H9 (cell line): Measurements from ENCODE around the gene CBLB. TPM values are rescaled to one million over a fixed set of nuclear protein-coding genes. Genes with fewer than 3 reads are reported as not detected.

ENCODE experiments used
- DNase-seq: peaks from one replicate; pipeline ENCODE4 v3.0.0-alpha.2; 2017
- H2AFZ ChIP-seq: one replicate; pipeline ENCODE4 v1.6.1; 2013; ENCODE audit warnings: mild to moderate bottlenecking, low read length, control low read depth, moderate library complexity
- H2AK5ac ChIP-seq: 2 replicates; pipeline ENCODE4 v1.6.1; 2013; ENCODE audit warnings: low read length, control low read depth, mixed read lengths; ENCODE audit not compliant: insufficient read length
- H2BK120ac ChIP-seq: one replicate; pipeline ENCODE4 v1.6.1; 2013; ENCODE audit warnings: low read depth, mild to moderate bottlenecking, low read length, control low read depth, inconsistent platforms; ENCODE audit not compliant: poor library complexity, severe bottlenecking
- H2BK12ac ChIP-seq: 2 replicates; pipeline ENCODE4 v1.6.1; 2013; ENCODE audit warnings: low read length, control low read depth, mixed read lengths, low read depth; ENCODE audit not compliant: insufficient read length
- H2BK15ac ChIP-seq: 2 replicates; pipeline ENCODE4 v1.6.1; 2013; ENCODE audit warnings: low read depth, low read length, control low read depth
- H2BK20ac ChIP-seq: one replicate; pipeline ENCODE4 v1.6.1; 2013; ENCODE audit warnings: low read depth, mild to moderate bottlenecking, low read length, control low read depth, inconsistent platforms; ENCODE audit not compliant: poor library complexity, severe bottlenecking
- H2BK5ac ChIP-seq: 2 replicates; pipeline ENCODE4 v1.6.1; 2013; ENCODE audit warnings: low read length, control low read depth, mixed read lengths; ENCODE audit not compliant: insufficient read length
- H3K14ac ChIP-seq: 2 replicates; pipeline ENCODE4 v1.6.1; 2013; ENCODE audit warnings: low read length, control low read depth; ENCODE audit not compliant: insufficient read depth
- H3K18ac ChIP-seq: 2 replicates; pipeline ENCODE4 v1.6.1; 2013; ENCODE audit warnings: low read depth, mild to moderate bottlenecking, mixed read lengths, low read length, control low read depth; ENCODE audit not compliant: insufficient read length
- H3K23ac ChIP-seq: 2 replicates; pipeline ENCODE4 v1.6.1; 2013; ENCODE audit warnings: low read length, control low read depth, mixed read lengths, low read depth; ENCODE audit not compliant: insufficient read length
- H3K23me2 ChIP-seq: 2 replicates; pipeline ENCODE4 v1.6.1; 2013; ENCODE audit warnings: low read depth, mild to moderate bottlenecking, mixed read lengths, low read length, control low read depth; ENCODE audit not compliant: insufficient read length, poor library complexity, severe bottlenecking
- H3K27ac ChIP-seq: 2 replicates; pipeline ENCODE4 v1.5.1; 2013; ENCODE audit warnings: low read length, control low read depth, mixed read lengths, low read depth; ENCODE audit not compliant: insufficient read length
- H3K27me3 ChIP-seq: 2 replicates; pipeline ENCODE4 v1.6.1; 2013; ENCODE audit warnings: low read length, control low read depth, inconsistent platforms; ENCODE audit not compliant: insufficient read depth
- H3K4ac ChIP-seq: 2 replicates; pipeline ENCODE4 v1.6.1; 2013; ENCODE audit warnings: low read depth, mild to moderate bottlenecking, control low read depth, inconsistent platforms, low read length, moderate library complexity
- H3K4me1 ChIP-seq: 2 replicates; pipeline ENCODE4 v1.6.1; 2013; ENCODE audit warnings: low read length, control low read depth, inconsistent platforms; ENCODE audit not compliant: insufficient read depth
- H3K4me2 ChIP-seq: 2 replicates; pipeline ENCODE4 v1.6.1; 2013; ENCODE audit warnings: low read length, control low read depth, mixed read lengths; ENCODE audit not compliant: insufficient read length, insufficient read depth
- H3K56ac ChIP-seq: 2 replicates; pipeline ENCODE4 v1.6.1; 2013; ENCODE audit warnings: low read depth, mild to moderate bottlenecking, mixed read lengths, low read length, control low read depth; ENCODE audit not compliant: insufficient read length
- H3K79me1 ChIP-seq: 2 replicates; pipeline ENCODE4 v1.6.1; 2013; ENCODE audit warnings: low read depth, mild to moderate bottlenecking, moderate library complexity, low read length, control low read depth, inconsistent platforms; ENCODE audit not compliant: insufficient read depth, poor library complexity, severe bottlenecking
- H3K79me2 ChIP-seq: 2 replicates; pipeline ENCODE4 v1.6.1; 2013; ENCODE audit warnings: low read length, control low read depth, inconsistent platforms; ENCODE audit not compliant: insufficient read depth
- H3K9ac ChIP-seq: 2 replicates; pipeline ENCODE4 v1.6.1; 2013; ENCODE audit warnings: low read length, control low read depth, mixed read lengths; ENCODE audit not compliant: insufficient read length; ENCODE audit errors: extremely low read depth
- H3K9me3 ChIP-seq: one replicate; pipeline ENCODE4 v1.6.1; 2013; ENCODE audit warnings: low read depth, low read length, inconsistent platforms; ENCODE audit not compliant: control insufficient read depth
- H3T11ph ChIP-seq: one replicate; pipeline ENCODE4 v1.6.1; 2013; ENCODE audit warnings: mild to moderate bottlenecking, low read length, control low read depth, inconsistent platforms
- H4K20me1 ChIP-seq: one replicate; pipeline ENCODE4 v1.6.1; 2013; ENCODE audit not compliant: control insufficient read depth, insufficient read length, insufficient read depth
- H4K5ac ChIP-seq: 2 replicates; pipeline ENCODE4 v1.6.1; 2013; ENCODE audit warnings: low read depth, mild to moderate bottlenecking, mixed read lengths, low read length, control low read depth; ENCODE audit not compliant: insufficient read length
- H4K8ac ChIP-seq: replicated peaks from 2 replicates; pipeline ENCODE4 v1.6.1; 2013; ENCODE audit warnings: low read length, control low read depth, mixed read lengths, low read depth; ENCODE audit not compliant: insufficient read length
- H4K91ac ChIP-seq: 2 replicates; pipeline ENCODE4 v1.6.1; 2013; ENCODE audit warnings: low read depth, mild to moderate bottlenecking, moderate library complexity, mixed read lengths, low read length, control low read depth; ENCODE audit not compliant: insufficient read length
- H3K27ac Mint-ChIP-seq, 3 experiments: 2 replicates in 2 of 3; 3 replicates in 1 of 3; pipeline ENCODE4 v1.8.0; 2020 to 2021; ENCODE audit warnings: mixed read lengths in 3 of 3, mild to moderate bottlenecking in 1 of 3, moderate library complexity in 1 of 3
- H3K27me3 Mint-ChIP-seq: 2 replicates; pipeline ENCODE4 v1.8.0; 2021; ENCODE audit warnings: low read depth, mild to moderate bottlenecking, moderate library complexity, mixed read lengths
- H3K36me3 Mint-ChIP-seq, 3 experiments: 2 replicates in 2 of 3; 3 replicates in 1 of 3; pipeline ENCODE4 v1.8.0; 2020 to 2021; ENCODE audit warnings: low read depth in 3 of 3, mixed read lengths in 3 of 3; ENCODE audit not compliant: insufficient read depth in 1 of 3
- H3K4me1 Mint-ChIP-seq, 2 experiments: 2 replicates each; pipeline ENCODE4 v1.8.0; 2020; ENCODE audit warnings: mixed read lengths in 2 of 2
- H3K4me3 Mint-ChIP-seq, 2 experiments: 2 replicates in 1 of 2; 3 replicates in 1 of 2; pipeline ENCODE4 v1.8.0; 2020 to 2021; ENCODE audit warnings: mild to moderate bottlenecking in 2 of 2, mixed read lengths in 2 of 2, moderate library complexity in 1 of 2
- H3K9me3 Mint-ChIP-seq, 2 experiments: 2 replicates in 1 of 2; 3 replicates in 1 of 2; pipeline ENCODE4 v1.8.0; 2020; ENCODE audit warnings: mild to moderate bottlenecking in 2 of 2, mixed read lengths in 2 of 2, moderate library complexity in 1 of 2
- WGBS: extraction: QIAGEN DNeasy Blood & Tissue Kit; methylation state at CpG from one replicate; pipeline ENCODE4 v1.1.7; 2013; ENCODE audit warnings: missing lambda C conversion rate, low lambda C conversion rate, mixed read lengths; ENCODE audit not compliant: insufficient read length; ENCODE audit errors: extremely low coverage; 5-methylcytosine and 5-hydroxymethylcytosine counted together
- total RNA-seq: library from RNA; stranded (reverse); gene quantifications from 2 replicates; pipeline ENCODE4 v1.2.1, GENCODE V29; 2021
- TF ChIP-seq, protein P1 (sequence below): fragments of 200-600 bp; sonication (generic); conservative IDR thresholded peaks from 3 replicates; pipeline ENCODE4 v1.8.0; 2021; ENCODE audit warnings: antibody characterized with exemption, mild to moderate bottlenecking

CBLB gene
- total RNA-seq, 1 experiment from 2014 or later = 25.7 TPM

DNA sequence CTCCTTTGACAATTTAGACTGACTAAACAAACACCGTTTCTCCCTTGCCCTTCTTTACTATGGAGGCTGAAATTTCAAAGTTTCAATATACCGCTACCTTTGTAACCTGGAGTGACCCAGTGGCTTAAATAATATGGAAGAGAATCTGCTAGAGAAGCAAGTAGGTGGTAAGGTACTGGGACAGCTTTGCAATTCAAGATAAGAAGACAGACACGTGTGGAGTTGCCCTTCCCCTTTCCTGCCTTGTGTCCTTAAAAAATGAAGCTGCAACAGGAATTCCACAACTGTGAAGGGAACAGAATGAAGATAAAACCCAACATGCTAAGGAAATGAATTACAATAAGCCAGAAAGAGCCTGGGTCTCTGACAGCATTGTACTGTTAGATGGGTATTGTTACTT is 26.4 kb downstream of the CBLB start:
- Histone ChIP-seq H4K91ac (no peak overlapping the region), H2AK5ac (no peak overlapping the region), H3T11ph (no peak overlapping the region), H3K27me3 (no peaks in the 10 kb centered on the region), H3K4ac (no peak overlapping the region), H3K4me1 (no peaks in the 10 kb centered on the region; the same call in 1 of the 2 replicates), H3K79me2 (no peaks in the 10 kb centered on the region), H3K23ac (no peak overlapping the region), H4K20me1 (no peaks in the 10 kb centered on the region), H3K4me2 (no peak overlapping the region), H3K23me2 (no peaks in the 10 kb centered on the region), H3K9ac (no peak overlapping the region), H4K8ac (no peak overlapping the region), H2BK12ac (no peak overlapping the region), H3K9me3 (no peaks in the 10 kb centered on the region), H2BK15ac (no peak overlapping the region), H2BK5ac (no peak overlapping the region), H3K79me1 (no peaks in the 10 kb centered on the region), H2BK20ac (no peak overlapping the region), H3K56ac (no peak overlapping the region), H4K5ac (no peak overlapping the region), H3K18ac (no peak overlapping the region), H2BK120ac (no peak overlapping the region), H3K14ac (no peak overlapping the region), H3K27ac (no peak overlapping the region), H2AFZ (no peak overlapping the region)
- no CpG with 5 or more reads among the region's 3 CpGs for WGBS
- no peaks in the 10 kb centered on the region for H3K27me3 Mint-ChIP-seq
- no peak for DNase-seq
- H3K4me3 Mint-ChIP-seq = no peak overlapping the region
- TF ChIP-seq, protein P1, sequence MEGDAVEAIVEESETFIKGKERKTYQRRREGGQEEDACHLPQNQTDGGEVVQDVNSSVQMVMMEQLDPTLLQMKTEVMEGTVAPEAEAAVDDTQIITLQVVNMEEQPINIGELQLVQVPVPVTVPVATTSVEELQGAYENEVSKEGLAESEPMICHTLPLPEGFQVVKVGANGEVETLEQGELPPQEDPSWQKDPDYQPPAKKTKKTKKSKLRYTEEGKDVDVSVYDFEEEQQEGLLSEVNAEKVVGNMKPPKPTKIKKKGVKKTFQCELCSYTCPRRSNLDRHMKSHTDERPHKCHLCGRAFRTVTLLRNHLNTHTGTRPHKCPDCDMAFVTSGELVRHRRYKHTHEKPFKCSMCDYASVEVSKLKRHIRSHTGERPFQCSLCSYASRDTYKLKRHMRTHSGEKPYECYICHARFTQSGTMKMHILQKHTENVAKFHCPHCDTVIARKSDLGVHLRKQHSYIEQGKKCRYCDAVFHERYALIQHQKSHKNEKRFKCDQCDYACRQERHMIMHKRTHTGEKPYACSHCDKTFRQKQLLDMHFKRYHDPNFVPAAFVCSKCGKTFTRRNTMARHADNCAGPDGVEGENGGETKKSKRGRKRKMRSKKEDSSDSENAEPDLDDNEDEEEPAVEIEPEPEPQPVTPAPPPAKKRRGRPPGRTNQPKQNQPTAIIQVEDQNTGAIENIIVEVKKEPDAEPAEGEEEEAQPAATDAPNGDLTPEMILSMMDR = no peak
- no peaks in the 10 kb centered on the region for H3K9me3 Mint-ChIP-seq
- peaks cover 0 to 19% (median 6%) of the 10 kb centered on the region in 3 experiments; a peak in 3 of 7 replicates for H3K36me3 Mint-ChIP-seq
- H3K27ac Mint-ChIP-seq = peak overlapping the region in 2 of 3 experiments; percentile 8 to 56; a peak in 1 of 7 replicates
- H3K4me1 Mint-ChIP-seq = peaks cover 19 to 38% of the 10 kb centered on the region in 2 experiments
